Trophoblast cell (in vitro differentiated cells and primary cell): ENCODE data around the gene CRYBA2.

Source experiments
- DNase-seq, 2 donors: peaks; one replicate each; pipeline ENCODE4 v3.0.0-alpha.2; 2016
- H2AFZ ChIP-seq: 2 replicates; pipeline ENCODE4 v1.6.1; 2013; ENCODE audit warnings: low read length, moderate library complexity, mild to moderate bottlenecking; ENCODE audit not compliant: insufficient read depth, poor library complexity
- H2AK5ac ChIP-seq: 2 replicates; pipeline ENCODE4 v1.6.1; 2013; ENCODE audit warnings: mild to moderate bottlenecking, low read length
- H2BK120ac ChIP-seq: 2 replicates; pipeline ENCODE4 v1.6.1; 2013; ENCODE audit warnings: low read length, mild to moderate bottlenecking, moderate library complexity; ENCODE audit not compliant: insufficient read depth, poor library complexity
- H2BK12ac ChIP-seq: 2 replicates; pipeline ENCODE4 v1.6.1; 2013; ENCODE audit warnings: mild to moderate bottlenecking, low read length, moderate library complexity
- H2BK5ac ChIP-seq: 2 replicates; pipeline ENCODE4 v1.6.1; 2013; ENCODE audit warnings: low read length, low read depth, moderate library complexity, mild to moderate bottlenecking; ENCODE audit not compliant: poor library complexity
- H3K14ac ChIP-seq: 2 replicates; pipeline ENCODE4 v1.6.1; 2013; ENCODE audit warnings: mild to moderate bottlenecking, low read length
- H3K18ac ChIP-seq: 2 replicates; pipeline ENCODE4 v1.6.1; 2013; ENCODE audit warnings: mild to moderate bottlenecking, low read length
- H3K23ac ChIP-seq: 2 replicates; pipeline ENCODE4 v1.6.1; 2013; ENCODE audit warnings: low read length
- H3K27ac ChIP-seq: 2 replicates; pipeline ENCODE4 v1.5.1; 2013; ENCODE audit warnings: low read depth, mild to moderate bottlenecking, inconsistent platforms, low read length, moderate library complexity
- H3K27me3 ChIP-seq: 2 replicates; pipeline ENCODE4 v1.6.1; 2013; ENCODE audit warnings: inconsistent platforms, mild to moderate bottlenecking, low read length, moderate library complexity; ENCODE audit not compliant: insufficient read depth
- H3K36me3 ChIP-seq, 2 experiments: 1 replicate in 1 of 2; 2 replicates in 1 of 2; pipeline ENCODE4 v1.6.1; 2013; ENCODE audit warnings: low read length in 2 of 2, mild to moderate bottlenecking in 2 of 2, moderate library complexity in 1 of 2; ENCODE audit not compliant: insufficient read depth in 2 of 2, control insufficient read depth in 1 of 2
- H3K4ac ChIP-seq: 2 replicates; pipeline ENCODE4 v1.6.1; 2013; ENCODE audit warnings: low read depth, mild to moderate bottlenecking, low read length, moderate library complexity
- H3K4me1 ChIP-seq, 2 experiments: 1 replicate in 1 of 2; 2 replicates in 1 of 2; pipeline ENCODE4 v1.6.1; 2013; ENCODE audit warnings: low read length in 2 of 2, mild to moderate bottlenecking in 2 of 2, moderate library complexity in 1 of 2; ENCODE audit not compliant: insufficient read depth in 2 of 2, control insufficient read depth in 1 of 2
- H3K4me2 ChIP-seq: 2 replicates; pipeline ENCODE4 v1.6.1; 2013; ENCODE audit warnings: inconsistent platforms, mild to moderate bottlenecking, low read length, moderate library complexity
- H3K4me3 ChIP-seq: 2 replicates; pipeline ENCODE4 v1.5.1; 2013; ENCODE audit warnings: mild to moderate bottlenecking, low read depth, low read length, inconsistent platforms
- H3K79me1 ChIP-seq: one replicate; pipeline ENCODE4 v1.6.1; 2013; ENCODE audit warnings: low read length
- H3K79me2 ChIP-seq: 2 replicates; pipeline ENCODE4 v1.6.1; 2013; ENCODE audit warnings: low read length, mild to moderate bottlenecking; ENCODE audit not compliant: control insufficient read depth, insufficient read depth, poor library complexity
- H3K9ac ChIP-seq: 2 replicates; pipeline ENCODE4 v1.6.1; 2013; ENCODE audit warnings: mild to moderate bottlenecking, low read length
- H3K9me3 ChIP-seq: 2 replicates; pipeline ENCODE4 v1.6.1; 2013; ENCODE audit warnings: low read depth, mild to moderate bottlenecking, control low read depth, inconsistent platforms, low read length; ENCODE audit not compliant: insufficient read depth
- H4K12ac ChIP-seq: 2 replicates; pipeline ENCODE4 v1.6.1; 2013; ENCODE audit warnings: low read depth, mild to moderate bottlenecking, low read length, moderate library complexity
- H4K8ac ChIP-seq: 2 replicates; pipeline ENCODE4 v1.6.1; 2013; ENCODE audit warnings: low read depth, mild to moderate bottlenecking, low read length, moderate library complexity
- H4K91ac ChIP-seq: one replicate; pipeline ENCODE4 v1.6.1; 2013; ENCODE audit warnings: low read depth, mild to moderate bottlenecking, low read length, moderate library complexity
- WGBS: extraction: QIAGEN DNeasy Blood & Tissue Kit; methylation state at CpG from one replicate; pipeline ENCODE4 v1.1.7; 2013; ENCODE audit warnings: missing lambda C conversion rate; ENCODE audit not compliant: insufficient read length, insufficient coverage; ENCODE audit errors: extremely low coverage; 5-methylcytosine and 5-hydroxymethylcytosine counted together

Gene CRYBA2

DNA sequence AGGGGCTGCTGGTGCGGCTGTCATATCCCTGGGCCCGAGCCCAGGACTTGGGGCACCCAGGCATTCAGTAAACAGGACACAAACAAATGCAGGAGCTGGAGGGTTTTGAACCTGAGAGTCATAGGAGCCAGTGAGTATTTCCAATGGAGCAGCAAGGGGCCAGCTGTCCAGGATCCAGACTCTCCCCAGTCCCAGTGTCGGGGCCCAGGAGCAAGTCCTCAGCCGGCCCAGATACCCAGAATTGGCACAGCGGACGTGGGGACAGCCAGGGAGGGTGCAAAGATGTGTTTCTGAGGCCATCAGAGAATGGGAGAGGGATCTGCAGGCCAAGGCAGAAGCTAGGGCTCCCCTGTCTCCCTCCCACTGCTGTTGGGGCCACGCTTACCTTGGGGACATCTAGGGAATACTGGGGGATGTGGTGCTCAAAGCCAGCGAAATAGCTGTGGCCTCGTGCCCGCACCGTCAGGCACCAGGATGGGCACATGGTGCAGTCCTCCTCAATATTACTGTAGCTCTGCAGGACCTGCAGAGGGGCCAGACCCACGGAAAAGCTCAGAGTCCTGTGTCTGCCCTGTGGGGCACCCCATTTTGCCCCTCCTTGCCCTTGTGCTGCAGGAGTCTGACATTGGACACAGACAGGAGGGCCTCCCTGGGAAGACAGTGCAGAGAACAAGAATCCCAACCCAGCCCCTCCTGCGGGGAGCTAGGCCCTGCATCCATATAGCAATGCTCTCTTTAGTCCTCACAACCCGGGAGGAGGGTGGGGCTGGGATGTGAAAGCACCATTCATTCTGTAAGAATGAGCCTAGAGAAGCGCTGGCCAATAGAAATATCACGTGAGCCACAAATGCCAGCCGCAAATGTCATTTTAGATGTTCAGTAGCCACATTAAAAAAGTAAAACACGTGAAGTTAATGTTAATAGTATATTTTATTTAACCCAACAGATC lies 32.7 kb upstream of the CRYBA2 start:
- DNase-seq: no peak
- H3K4ac ChIP-seq: no peak overlapping the region
- no peak overlapping the region for H4K12ac ChIP-seq
- no peak overlapping the region for H2AFZ ChIP-seq
- H3K4me2 ChIP-seq: no peak overlapping the region
- peaks cover 2 to 3% of the 10 kb centered on the region in 2 experiments for H3K4me1 ChIP-seq
- H3K14ac ChIP-seq: no peak overlapping the region
- H2AK5ac ChIP-seq: no peak overlapping the region
- H3K79me1 ChIP-seq: no peaks in the 10 kb centered on the region
- no peak overlapping the region for H4K91ac ChIP-seq
- H3K27me3 ChIP-seq: peaks cover under 1% of the 10 kb centered on the region
- no peak overlapping the region for H2BK120ac ChIP-seq
- H3K9ac ChIP-seq: no peak overlapping the region
- H3K79me2 ChIP-seq: no peaks in the 10 kb centered on the region
- H2BK12ac ChIP-seq: no peak overlapping the region
- H3K36me3 ChIP-seq: no peaks in the 10 kb centered on the region
- WGBS: no CpG with 5 or more reads among the region's 18 CpGs
- no peak overlapping the region for H2BK5ac ChIP-seq
- H3K9me3 ChIP-seq: peaks cover 2% of the 10 kb centered on the region
- H3K18ac ChIP-seq: no peak overlapping the region
- no peak overlapping the region for H3K4me3 ChIP-seq
- no peak overlapping the region for H3K23ac ChIP-seq
- H4K8ac ChIP-seq: no peak overlapping the region
- no peak overlapping the region for H3K27ac ChIP-seq

DNA sequence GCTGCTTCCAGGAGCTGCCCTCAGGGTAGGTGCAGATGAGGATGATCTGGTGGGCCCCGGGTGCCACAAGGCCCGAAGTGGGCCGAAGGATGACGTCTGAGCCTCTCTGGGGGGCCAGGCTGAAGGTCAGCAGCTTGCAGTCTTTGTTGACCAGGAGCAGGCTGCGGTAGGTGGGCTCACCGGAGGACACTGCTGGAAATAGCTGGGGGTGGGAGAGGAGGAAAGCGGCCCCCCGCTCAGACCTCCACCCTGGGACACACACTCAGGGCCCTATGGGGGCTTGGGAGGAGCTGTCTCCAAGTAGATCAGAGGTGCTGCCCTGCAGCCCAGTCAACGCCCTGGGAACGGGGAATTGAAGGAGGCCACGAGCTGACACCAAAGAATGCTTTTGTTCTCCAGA lies 30.8 kb upstream of the CRYBA2 start:
- H4K91ac ChIP-seq: no peak overlapping the region
- no peak overlapping the region for H3K4ac ChIP-seq
- H3K79me1 ChIP-seq: no peaks in the 10 kb centered on the region
- peaks cover 2 to 3% of the 10 kb centered on the region in 2 experiments for H3K4me1 ChIP-seq
- no peaks in the 10 kb centered on the region for H3K36me3 ChIP-seq
- peaks cover 2% of the 10 kb centered on the region for H3K9me3 ChIP-seq
- H2AK5ac ChIP-seq: no peak overlapping the region
- H3K18ac ChIP-seq: no peak overlapping the region
- no peak overlapping the region for H3K14ac ChIP-seq
- no peak overlapping the region for H2BK5ac ChIP-seq
- H4K12ac ChIP-seq: no peak overlapping the region
- H4K8ac ChIP-seq: no peak overlapping the region
- no peak overlapping the region for H3K27ac ChIP-seq
- peaks cover 2% of the 10 kb centered on the region for H3K27me3 ChIP-seq
- no peak overlapping the region for H2BK120ac ChIP-seq
- no peak overlapping the region for H3K4me3 ChIP-seq
- H2AFZ ChIP-seq: no peak overlapping the region
- H3K79me2 ChIP-seq: no peaks in the 10 kb centered on the region
- no peak for DNase-seq
- no peak overlapping the region for H3K23ac ChIP-seq
- WGBS: no CpG with 5 or more reads among the region's 11 CpGs
- H2BK12ac ChIP-seq: no peak overlapping the region
- H3K4me2 ChIP-seq: no peak overlapping the region
- no peak overlapping the region for H3K9ac ChIP-seq

GRCh38 chr2:219023045-219023605 lies 29.9 kb upstream of the CRYBA2 start:
- no peak overlapping the region for H3K4me3 ChIP-seq
- no peak overlapping the region for H3K9ac ChIP-seq
- H3K79me1 ChIP-seq: no peaks in the 10 kb centered on the region
- H3K27me3 ChIP-seq: peaks cover 2% of the 10 kb centered on the region
- H3K18ac ChIP-seq: no peak overlapping the region
- no peak overlapping the region for H3K4me2 ChIP-seq
- no peak overlapping the region for H2AFZ ChIP-seq
- DNase-seq: no peak
- H2BK12ac ChIP-seq: no peak overlapping the region
- H2BK5ac ChIP-seq: no peak overlapping the region
- H4K8ac ChIP-seq: no peak overlapping the region
- H3K27ac ChIP-seq: no peak overlapping the region
- no peak overlapping the region for H2AK5ac ChIP-seq
- peaks cover 2% of the 10 kb centered on the region for H3K9me3 ChIP-seq
- H3K36me3 ChIP-seq: no peaks in the 10 kb centered on the region
- H4K12ac ChIP-seq: no peak overlapping the region
- H2BK120ac ChIP-seq: no peak overlapping the region
- H3K79me2 ChIP-seq: no peaks in the 10 kb centered on the region
- no peak overlapping the region for H3K14ac ChIP-seq
- no CpG with 5 or more reads among the region's 12 CpGs for WGBS
- peaks cover 2 to 3% of the 10 kb centered on the region in 2 experiments for H3K4me1 ChIP-seq
- no peak overlapping the region for H4K91ac ChIP-seq
- H3K4ac ChIP-seq: no peak overlapping the region
- H3K23ac ChIP-seq: no peak overlapping the region

- no peak overlapping the region for H2BK120ac ChIP-seq
- H3K23ac ChIP-seq: no peak overlapping the region
- H3K4me3 ChIP-seq: no peak overlapping the region
- H3K18ac ChIP-seq: no peak overlapping the region
- WGBS: no CpG with 5 or more reads among the region's 5 CpGs
- H3K14ac ChIP-seq: no peak overlapping the region
- H2BK5ac ChIP-seq: no peak overlapping the region
- no peak overlapping the region for H3K9ac ChIP-seq
- no peak overlapping the region for H3K4me2 ChIP-seq
- H3K79me1 ChIP-seq: no peaks in the 10 kb centered on the region
- no peak overlapping the region for H3K4ac ChIP-seq
- H2BK12ac ChIP-seq: no peak overlapping the region
- H4K12ac ChIP-seq: no peak overlapping the region
- peaks cover 2 to 3% of the 10 kb centered on the region in 2 experiments for H3K4me1 ChIP-seq
- no peaks in the 10 kb centered on the region for H3K36me3 ChIP-seq
- DNase-seq: no peak
- no peak overlapping the region for H2AK5ac ChIP-seq
- H3K27ac ChIP-seq: no peak overlapping the region
- no peak overlapping the region for H2AFZ ChIP-seq
- H4K8ac ChIP-seq: no peak overlapping the region
- no peaks in the 10 kb centered on the region for H3K79me2 ChIP-seq
- H3K9me3 ChIP-seq: peaks cover 2% of the 10 kb centered on the region
- no peak overlapping the region for H4K91ac ChIP-seq
- peaks cover 2% of the 10 kb centered on the region for H3K27me3 ChIP-seq
Observed at GRCh38 chr2:219022616-219023015, 29.4 kb upstream of the CRYBA2 start.
